K562 (cell line): ENCODE measurements around the gene NCCRP1. TPM values are rescaled to one million over a fixed set of nuclear protein-coding genes. Genes with fewer than 3 reads are reported as not detected.

ENCODE experiments used
- ATAC-seq: fragments of 200-7000 bp; cut with Tn5 transposase; 3 replicates; pipeline ENCODE4 v1.9.1; 2020; ENCODE audit warnings: moderate library complexity
- BruUV-seq: library from RNA; stranded (reverse); fragments of 400-500 nt; replicated peaks from 2 replicates; lab custom pipeline; 2021; lab: Mats Ljungman, UMichigan
- CTCF ChIA-PET: fragments of 300-600 bp; formaldehyde crosslinking; extraction: SDS; loops from one replicate; lab custom pipeline; 2021; ENCODE audit warnings: low intra/inter-chr PET ratio; lab: Yijun Ruan, JAX
- POLR2A ChIA-PET: fragments of 300-600, 350-650 bp; sonication (Branson Sonifier 250); formaldehyde crosslinking; extraction: SDS; loops from one replicate; lab custom pipeline; 2021; ENCODE audit warnings: antibody characterized with exemption, inconsistent platforms; lab: Yijun Ruan, JAX
- DNase-seq, 4 experiments: peaks; one replicate each; pipeline versions ENCODE4 v3.0.0 to v3.0.0-alpha.2; 2011 to 2018; ENCODE audit warnings: low spot score in 3 of 4, mixed read lengths in 3 of 4; ENCODE audit errors: extremely low read depth in 1 of 4
- FAIRE-seq: peaks from 2 replicates; lab custom pipeline; 2011; peaks lifted over from hg19 to GRCh38; lab: Jason Lieb, UNC
- H2AFZ ChIP-seq: 2 replicates; pipeline ENCODE4 v1.6.0; 2011; ENCODE audit warnings: low read depth, low read length, control low read depth, inconsistent platforms
- H3K27ac ChIP-seq: fragments of 200-600 bp; 3 replicates; pipeline ENCODE4 v1.8.0; 2011; ENCODE audit warnings: low read depth, mild to moderate bottlenecking, control low read depth, inconsistent platforms, low read length, moderate library complexity, mixed read lengths; ENCODE audit errors: extremely low read depth
- H3K27me3 ChIP-seq, 2 experiments: fragments of 300-600 bp in 1 of 2; 2 replicates in 1 of 2; 3 replicates in 1 of 2; pipeline versions ENCODE4 v1.6.0 to v1.8.0; 2011; ENCODE audit warnings: inconsistent platforms in 2 of 2, low read length in 2 of 2, mild to moderate bottlenecking in 1 of 2, mixed read lengths in 1 of 2, moderate library complexity in 1 of 2; ENCODE audit not compliant: control insufficient read depth in 2 of 2, insufficient read depth in 2 of 2
- H3K36me3 ChIP-seq: fragments of 300-600 bp; 3 replicates; pipeline ENCODE4 v1.8.0; 2011; ENCODE audit warnings: mild to moderate bottlenecking, low read length, inconsistent platforms; ENCODE audit not compliant: control insufficient read depth, insufficient read depth
- H3K4me1 ChIP-seq, 2 experiments: fragments of 200-600 bp in 1 of 2; replicated peaks in 1 of 2; 2 replicates in 1 of 2; 3 replicates in 1 of 2; pipeline versions ENCODE4 v1.5.1 to v1.8.0; 2011; ENCODE audit warnings: inconsistent platforms in 2 of 2, low read length in 2 of 2, mild to moderate bottlenecking in 1 of 2, mixed read lengths in 1 of 2, moderate library complexity in 1 of 2; ENCODE audit not compliant: control insufficient read depth in 2 of 2, insufficient read depth in 2 of 2
- H3K4me2 ChIP-seq: 2 replicates; pipeline ENCODE4 v1.6.1; 2011; ENCODE audit warnings: low read length, control low read depth, inconsistent platforms, mixed read lengths; ENCODE audit not compliant: insufficient read depth
- H3K4me3 ChIP-seq: fragments of 200-600 bp; sonication (generic), shearing (Covaris generic); 2 replicates; pipeline ENCODE4 v1.5.1; 2016; ENCODE audit warnings: control low read depth, inconsistent platforms
- H3K79me2 ChIP-seq: fragments of 200-600 bp; 3 replicates; pipeline ENCODE4 v1.8.0; 2011; ENCODE audit warnings: low read length, inconsistent platforms; ENCODE audit not compliant: control insufficient read depth, insufficient read depth
- H3K9ac ChIP-seq, 2 experiments: 2 replicates each; pipeline versions ENCODE4 v1.6.0 to v1.6.1; 2011; ENCODE audit warnings: low read depth in 2 of 2, low read length in 2 of 2, control low read depth in 1 of 2, inconsistent platforms in 1 of 2, mild to moderate bottlenecking in 1 of 2, mixed read lengths in 1 of 2; ENCODE audit not compliant: insufficient read depth in 1 of 2
- H3K9me1 ChIP-seq: one replicate; pipeline ENCODE4 v1.6.0; 2011; ENCODE audit warnings: inconsistent platforms, mild to moderate bottlenecking, low read length, moderate library complexity; ENCODE audit not compliant: control insufficient read depth, insufficient read depth
- H3K9me3 ChIP-seq: replicated peaks from 2 replicates; pipeline ENCODE4 v1.5.1; 2011; ENCODE audit warnings: low read depth, low read length, inconsistent platforms; ENCODE audit not compliant: control insufficient read depth, insufficient read depth
- H4K20me1 ChIP-seq: replicated peaks from 2 replicates; pipeline ENCODE4 v1.6.1; 2011; ENCODE audit warnings: low read length, inconsistent platforms, mixed read lengths; ENCODE audit not compliant: control insufficient read depth, insufficient read depth
- CBX3 ChIP-seq, 2 experiments: IDR thresholded peaks; 1 replicate in 1 of 2; 2 replicates in 1 of 2; pipeline ENCODE4 v1.6.1; 2012; ENCODE audit warnings: inconsistent platforms in 2 of 2, low read length in 2 of 2, borderline replicate concordance in 1 of 2, control low read depth in 1 of 2
- FOXA3 ChIP-seq, 2 experiments: fragments of 450-650 bp in 1 of 2; sonication (generic) in 1 of 2; formaldehyde crosslinking; IDR thresholded peaks in 1 of 2; conservative IDR thresholded peaks in 1 of 2; 2 replicates each; pipeline versions ENCODE4 v1.4.0 to v1.8.0; 2020 to 2022; ENCODE audit warnings: mild to moderate bottlenecking in 2 of 2, missing genetic modification reagents in 1 of 2
- GATAD2A ChIP-seq: fragments of 450-650 bp; IDR thresholded peaks from 2 replicates; pipeline ENCODE4 v1.6.1; 2017
- HNRNPK ChIP-seq: fragments of 200-400 bp; formaldehyde crosslinking; IDR thresholded peaks from one replicate; pipeline ENCODE4 v1.6.1; 2018; ENCODE audit warnings: mild to moderate bottlenecking, low read depth, low read length; ENCODE audit not compliant: poor library complexity, severe bottlenecking
- HNRNPUL1 ChIP-seq: fragments of 200-400 bp; formaldehyde crosslinking; IDR thresholded peaks from 2 replicates; pipeline ENCODE4 v1.6.1; 2017; ENCODE audit warnings: low read length
- IRF9 ChIP-seq: fragments of 450-650 bp; IDR thresholded peaks from 2 replicates; pipeline ENCODE4 v1.6.1; 2016; ENCODE audit warnings: missing biosample characterization, missing genetic modification characterization
- MTA2 ChIP-seq: fragments of 450-650 bp; IDR thresholded peaks from 2 replicates; pipeline ENCODE4 v1.6.1; 2016; ENCODE audit warnings: low read depth
- NCOR1 ChIP-seq: fragments of 450-650 bp; IDR thresholded peaks from 2 replicates; pipeline ENCODE4 v1.6.1; 2016; ENCODE audit warnings: mild to moderate bottlenecking, moderate library complexity
- RBBP5 ChIP-seq: fragments of 200-600 bp; sonication (generic); IDR thresholded peaks from 2 replicates; pipeline ENCODE4 v1.6.1; 2012; ENCODE audit warnings: borderline replicate concordance, mild to moderate bottlenecking, low read length, control low read depth, inconsistent platforms; ENCODE audit not compliant: insufficient read depth, poor library complexity, severe bottlenecking
- RBM17 ChIP-seq: fragments of 200-400 bp; formaldehyde crosslinking; IDR thresholded peaks from 2 replicates; pipeline ENCODE4 v1.6.1; 2017; ENCODE audit warnings: low read depth, mild to moderate bottlenecking, low read length, borderline replicate concordance
- SMARCA5 ChIP-seq: fragments of 450-650 bp; IDR thresholded peaks from 2 replicates; pipeline ENCODE4 v1.6.1; 2016
- SOX6 ChIP-seq: fragments of 450-650 bp; IDR thresholded peaks from 2 replicates; pipeline ENCODE4 v1.6.1; 2014; ENCODE audit warnings: mild to moderate bottlenecking
- ZKSCAN1 ChIP-seq: fragments of 150-350 bp; IDR thresholded peaks from 2 replicates; pipeline ENCODE4 v1.6.1; 2016; ENCODE audit warnings: low read depth, low read length
- ZNF253 ChIP-seq: fragments of 250-450 bp; sonication (Bioruptor Pico); conservative IDR thresholded peaks from 2 replicates; pipeline ENCODE4 v1.6.1; 2021; ENCODE audit warnings: mild to moderate bottlenecking
- ZNF280A ChIP-seq: fragments of 450-650 bp; IDR thresholded peaks from 2 replicates; pipeline ENCODE4 v1.6.1; 2018; ENCODE audit warnings: mild to moderate bottlenecking, low read depth; ENCODE audit not compliant: partially characterized antibody
- WGBS: fragments of 100-300 bp; shearing (Covaris generic); methylation state at CpG from one replicate; pipeline ENCODE4 v1.1.6; 2016; ENCODE audit warnings: low coverage, mixed read lengths; ENCODE audit not compliant: insufficient coverage; ENCODE audit errors: missing lambda C conversion rate; 5-methylcytosine and 5-hydroxymethylcytosine counted together
- in situ Hi-C: fragments of 300-500 bp; cut with MboI; formaldehyde crosslinking; loops from 4 replicates; pipeline ENCODE4 v1.15.0; 2018; ENCODE audit warnings: inconsistent platforms, mixed read lengths
- intact Hi-C: fragments of 100-400 bp; cut with micrococcal nuclease; formaldehyde crosslinking; loops from 2 replicates; pipeline ENCODE4 v1.14.2; 2022
- polyA plus RNA-seq, 8 experiments: library from polyadenylated mRNA; depleted of rRNA in 4 of 8; stranded (reverse) in 5 of 8; unstranded in 3 of 8; fragments of >200 nt; fragmentation: Nextera tagmentation in 2 of 8; fragmentation: Illumina TruSeq in 1 of 8; extraction: Ambion mirVana in 2 of 8; extraction: Trizol in 1 of 8; gene quantifications; 2 replicates each; pipeline versions ENCODE4 v1.2.1 to v1.2.3, GENCODE V29; 2011 to 2014; ENCODE audit warnings: inconsistent platforms in 1 of 8, missing spikeins in 1 of 8
- total RNA-seq, 7 experiments: library from RNA; depleted of rRNA in 6 of 7; stranded (reverse); fragments of >200 nt in 6 of 7; fragmentation: Illumina TruSeq in 2 of 7; extraction: Trizol in 2 of 7; gene quantifications; 2 replicates each; pipeline versions ENCODE4 v1.2.1 to v1.2.3, GENCODE V29; 2011 to 2021; ENCODE audit warnings: low replicate concordance in 1 of 7

NCCRP1 gene
- total and polyA plus RNA-seq, 9 of the 15 experiments (the other 6 are each of a cell fraction or from before 2014, with no cell fraction given), result 0.05 TPM; not detected in 8

DNA sequence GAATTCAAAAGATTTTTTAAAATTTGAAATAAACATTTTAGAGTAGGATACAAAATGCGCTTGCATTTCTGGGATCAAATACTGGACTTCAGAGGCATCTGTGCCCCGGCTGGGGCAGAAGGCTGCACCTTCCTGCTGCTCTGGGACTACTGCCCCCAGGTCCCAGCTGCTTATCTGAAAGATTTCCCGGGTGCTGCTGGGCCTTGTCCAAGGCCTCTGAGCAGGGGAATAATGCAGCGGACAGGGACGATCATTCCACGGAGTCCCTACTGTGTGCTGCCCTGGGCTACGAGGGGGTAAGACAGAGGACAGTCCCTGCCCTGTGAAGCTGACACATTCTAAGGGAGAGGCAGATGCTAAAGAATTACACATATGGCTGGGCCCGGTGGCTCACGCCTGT, 33.1 kb upstream of the NCCRP1 start:
- Histone ChIP-seq H3K4me3 (no peak overlapping the region), H3K9me1 (peaks cover 13% of the 10 kb centered on the region), H3K9ac (no peak overlapping the region; a peak in 1 of 4 replicates), H3K4me1 (peaks cover 11 to 43% of the 10 kb centered on the region in 2 experiments; a peak in 4 of 5 replicates), H3K9me3 (no peaks in the 10 kb centered on the region), H4K20me1 (peaks cover 27% of the 10 kb centered on the region), H3K79me2 (peaks cover 34% of the 10 kb centered on the region), H3K36me3 (peaks cover 5% of the 10 kb centered on the region; the same call in 1 of the 3 replicates), H3K27ac (no peak overlapping the region), H2AFZ (no peak overlapping the region), H3K27me3 (no peaks in the 10 kb centered on the region), H3K4me2 (no peak overlapping the region)
- no TSS peak for BruUV-seq
- in situ Hi-C loops, result no loop called here
- FAIRE-seq (no peak), DNase-seq (no peak), ATAC-seq (no peak)
- ChIA-PET CTCF (no interaction called here), POLR2A (interaction anchor here (0.9 kb wide), 1 partner anchor 10 kb away, joined by 3 read pairs; no protein-coding TSS in a partner anchor)
- no peak for TF ChIP-seq GATAD2A
- no peak for TF ChIP-seq IRF9 (tag)
- TF ChIP-seq ZKSCAN1, result peak; percentile 81
- WGBS, result 69% methylated on average over 9 of the region's 9 CpGs
- intact Hi-C loops, result no loop called here

- Histone ChIP-seq H3K27me3 (no peaks in the 10 kb centered on the region), H3K36me3 (no peaks in the 10 kb centered on the region), H3K4me1 (peaks cover 6 to 38% of the 10 kb centered on the region in 2 experiments; a peak in 4 of 5 replicates), H3K9me3 (no peaks in the 10 kb centered on the region), H4K20me1 (peaks cover 22% of the 10 kb centered on the region; the same call in 1 of the 2 replicates), H3K27ac (no peak overlapping the region), H3K4me3 (no peak overlapping the region), H3K9ac (no peak overlapping the region; a peak in 1 of 4 replicates), H3K4me2 (no peak overlapping the region), H2AFZ (no peak overlapping the region), H3K79me2 (peaks cover 27% of the 10 kb centered on the region; the same call in 2 of the 3 replicates), H3K9me1 (peaks cover 8% of the 10 kb centered on the region)
- 84% methylated on average over 5 of the region's 6 CpGs for WGBS
- ChIA-PET CTCF (no interaction called here), POLR2A (interaction anchor here (0.7 kb wide), 1 partner anchor 48 kb away, joined by 3 read pairs; no protein-coding TSS in a partner anchor)
- BruUV-seq, result no TSS peak
- intact Hi-C loops (no loop called here), in situ Hi-C loops (no loop called here)
- ATAC-seq (no peak), FAIRE-seq (no peak), DNase-seq (no peak)
- TF ChIP-seq HNRNPUL1 (no peak), NCOR1 (no peak), SMARCA5 (no peak), CBX3 (IDR thresholded peaks at IDR 0.05; ENCODE audit: borderline replicate concordance in 1 of 2, low read length in 2 of 2) (no peak), MTA2 (no peak), RBM17 (no peak), FOXA3 (CRISPR knock-in tag; conservative IDR thresholded peaks at IDR 0.05 in 1 of 2, IDR thresholded peaks at IDR 0.05 in 1 of 2) (no peak), ZNF253 (CRISPR knock-in tag) (no peak), SOX6 (no peak), ZNF280A (no peak), HNRNPK (no peak), RBBP5 (no peak)
Measured at GRCh38 chr19:39164289-39164688, 32.5 kb upstream of the NCCRP1 start.
